Ascending aorta (tissue), 2 donors: ENCODE measurements around the gene CDK4. TPM values are rescaled to one million over a fixed set of nuclear protein-coding genes. Genes with fewer than 3 reads are reported as not detected.

Source experiments
- DNase-seq, 2 donors: peaks; one replicate each; pipeline ENCODE4 v3.0.0-alpha.2; 2019; ENCODE audit warnings: low spot score in 2 of 2
- H3K27ac ChIP-seq, 2 donors: fragments of 200-600 bp; sonication (generic); one replicate each; pipeline ENCODE4 v1.5.1; 2016 to 2017; ENCODE audit warnings: mild to moderate bottlenecking in 1 of 2
- H3K27me3 ChIP-seq: fragments of 200-600 bp; sonication (generic); one replicate; pipeline ENCODE4 v1.5.1; 2017
- H3K36me3 ChIP-seq, 2 donors: fragments of 200-600 bp; sonication (generic); one replicate each; pipeline ENCODE4 v1.5.1; 2016
- H3K4me1 ChIP-seq, 2 donors: fragments of 200-600 bp; sonication (generic); one replicate each; pipeline ENCODE4 v1.5.1; 2016 to 2017; ENCODE audit warnings: mild to moderate bottlenecking in 1 of 2
- H3K4me3 ChIP-seq, 2 donors: fragments of 200-600 bp; sonication (generic); one replicate each; pipeline ENCODE4 v1.5.1; 2016 to 2017; ENCODE audit warnings: mild to moderate bottlenecking in 1 of 2
- H3K9me3 ChIP-seq, 2 donors: fragments of 200-600 bp; sonication (generic); one replicate each; pipeline ENCODE4 v1.5.1; 2016
- CTCF ChIP-seq, 3 experiments: fragments of 200-600 bp in 2 of 3; fragments of 450-650 bp in 1 of 3; sonication (generic) in 2 of 3; IDR thresholded peaks; one replicate each; pipeline ENCODE4 v1.5.1; 2016 to 2019; ENCODE audit warnings: antibody characterized with exemption in 3 of 3, mild to moderate bottlenecking in 1 of 3, moderate library complexity in 1 of 3
- intact Hi-C: fragments of 100-400 bp; cut with DNase I; formaldehyde crosslinking; loops from one replicate; pipeline ENCODE4 v1.15.1; 2023
- total RNA-seq: library from RNA; depleted of rRNA; stranded (reverse); fragments of >200 nt; gene quantifications from one replicate; pipeline ENCODE4 v1.1.0, GENCODE V29; 2016

The CDK4 gene
- total RNA-seq, 1 donor from 2014 or later, result 82.6 TPM

- peak overlapping the region; percentile 9 to 41 for H3K4me3 ChIP-seq
- peaks cover 24% of the 10 kb centered on the region in 2 donors for H3K4me1 ChIP-seq
- H3K9me3 ChIP-seq, result no peaks in the 10 kb centered on the region
- no peak overlapping the region for H3K27ac ChIP-seq
- H3K27me3 ChIP-seq, result peaks cover 33% of the 10 kb centered on the region
- H3K36me3 ChIP-seq, result no peaks in the 10 kb centered on the region
- intact Hi-C loops, result no loop called here
- no peak for DNase-seq
- peak in 1 of 3 experiments; percentile 12 for TF ChIP-seq CTCF (IDR thresholded peaks at IDR 0.05)
Observed at GRCh38 chr12:57735952-57736740, 16.0 kb downstream of the CDK4 start.

DNA sequence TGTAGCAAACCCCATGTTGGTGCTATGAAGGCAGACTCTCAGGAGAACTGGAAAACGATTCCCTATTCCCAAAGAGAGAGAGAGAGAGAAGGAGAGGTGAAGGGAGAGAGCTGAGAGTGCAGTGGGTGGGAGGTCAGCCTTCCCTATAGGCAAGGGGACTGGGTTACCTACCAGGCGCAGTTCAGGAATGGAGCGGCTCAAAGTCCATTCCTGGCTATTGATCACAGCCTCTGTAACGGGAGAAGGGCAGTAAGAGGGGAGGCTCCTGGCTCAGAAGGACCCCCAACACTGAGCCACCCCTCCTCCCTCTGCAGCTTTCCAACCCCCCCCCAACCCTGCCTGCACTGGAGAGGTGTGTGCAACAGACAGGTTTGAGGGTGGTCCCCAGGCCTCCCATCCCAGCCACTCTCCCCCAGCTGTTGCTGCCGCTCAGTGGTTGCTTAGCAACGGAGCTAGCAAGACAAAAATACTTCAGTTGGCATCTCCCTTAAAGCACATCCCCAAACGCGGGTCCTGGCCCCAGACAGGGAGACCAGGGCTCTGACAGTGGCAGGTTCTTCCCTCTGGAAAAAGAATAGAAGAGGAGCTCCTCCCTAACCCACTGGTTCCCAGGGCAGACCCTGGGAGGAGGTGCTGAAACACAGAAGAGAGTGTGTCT lies 16.8 kb downstream of the CDK4 start:
- Histone ChIP-seq H3K4me1 (peaks cover 24% of the 10 kb centered on the region in 2 donors), H3K27me3 (peaks cover 33% of the 10 kb centered on the region), H3K9me3 (no peaks in the 10 kb centered on the region), H3K4me3 (no peak overlapping the region), H3K27ac (no peak overlapping the region), H3K36me3 (no peaks in the 10 kb centered on the region)
- DNase-seq, result no peak
- intact Hi-C loops, result no loop called here
- TF ChIP-seq CTCF (IDR thresholded peaks at IDR 0.05), result no peak

GRCh38 chr12:57734591-57734990 lies 17.5 kb downstream of the CDK4 start:
- DNase-seq, result no peak
- no peaks in the 10 kb centered on the region for H3K36me3 ChIP-seq
- H3K4me3 ChIP-seq, result no peak overlapping the region
- H3K27me3 ChIP-seq, result peaks cover 33% of the 10 kb centered on the region
- no peak overlapping the region for H3K27ac ChIP-seq
- H3K4me1 ChIP-seq, result peaks cover 24% of the 10 kb centered on the region in 2 donors
- TF ChIP-seq CTCF (IDR thresholded peaks at IDR 0.05), result no peak
- intact Hi-C loops, result no loop called here
- no peaks in the 10 kb centered on the region for H3K9me3 ChIP-seq

DNA sequence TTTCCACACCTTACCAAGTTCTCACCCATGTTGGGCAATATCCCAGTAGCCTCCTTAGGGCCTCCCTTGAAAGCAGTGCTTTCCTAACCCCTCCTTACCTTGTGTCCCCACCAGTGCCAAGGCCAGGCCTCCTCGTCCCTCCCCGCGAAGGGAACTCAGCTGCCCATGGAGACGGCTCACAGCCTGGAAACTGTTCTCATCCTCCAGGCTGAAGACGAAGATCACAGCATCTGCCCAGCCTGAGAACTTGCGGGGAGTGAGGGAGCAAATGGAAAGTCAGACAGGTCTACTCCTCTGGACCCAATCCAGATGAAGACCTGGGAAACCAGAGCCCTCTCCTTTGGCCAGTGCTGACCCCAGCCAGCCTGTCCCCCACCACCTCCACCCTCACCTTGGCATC lies 18.2 kb downstream of the CDK4 start:
- peaks cover 21 to 24% of the 10 kb centered on the region in 2 donors for H3K4me1 ChIP-seq
- H3K27me3 ChIP-seq, result peaks cover 29% of the 10 kb centered on the region
- TF ChIP-seq CTCF (IDR thresholded peaks at IDR 0.05), result no peak
- intact Hi-C loops, result no loop called here
- H3K36me3 ChIP-seq, result no peaks in the 10 kb centered on the region
- no peaks in the 10 kb centered on the region for H3K9me3 ChIP-seq
- H3K27ac ChIP-seq, result no peak overlapping the region
- no peak for DNase-seq
- no peak overlapping the region for H3K4me3 ChIP-seq

GRCh38 chr12:57732726-57733593 lies 19.1 kb downstream of the CDK4 start:
- DNase-seq, result no peak

More at GRCh38 chr12:57732726-57733593, 19.1 kb downstream of the CDK4 start:
- H3K9me3 ChIP-seq, result no peaks in the 10 kb centered on the region
- H3K4me1 ChIP-seq, result peaks cover 11 to 16% of the 10 kb centered on the region in 2 donors
- no peaks in the 10 kb centered on the region for H3K36me3 ChIP-seq
- TF ChIP-seq CTCF (IDR thresholded peaks at IDR 0.05), result no peak
- intact Hi-C loops, result no loop called here
- H3K27me3 ChIP-seq, result peaks cover 20% of the 10 kb centered on the region
- H3K27ac ChIP-seq, result no peak overlapping the region
- H3K4me3 ChIP-seq, result no peak overlapping the region
